ENCODE results near the gene SFMBT2. TPM values are rescaled to one million over a fixed set of nuclear protein-coding genes. Genes with fewer than 3 reads are reported as not detected.

The SFMBT2 gene
- total RNA-seq, 1 experiment from 2014 or later: 0.02 TPM

DNA sequence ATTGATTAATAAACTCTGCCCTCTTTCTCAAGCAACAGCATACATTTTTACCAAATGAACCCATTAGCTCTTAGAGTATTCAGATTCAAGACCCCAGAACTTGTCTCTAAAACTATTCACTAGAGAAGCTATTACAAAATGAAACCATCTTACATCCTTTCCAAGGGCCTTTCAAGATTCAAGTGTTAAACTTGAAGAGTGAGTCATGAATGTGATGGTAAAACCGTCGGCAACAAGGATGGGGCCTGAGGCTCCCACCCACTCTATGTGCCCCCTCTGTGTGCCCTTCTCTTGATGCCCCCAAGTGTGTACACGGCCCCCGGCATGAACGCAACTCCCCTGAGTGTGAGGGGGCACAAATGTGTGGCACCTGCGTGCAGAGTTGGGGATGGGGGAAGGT, 46.4 kb downstream of the SFMBT2 start:
- ATAC-seq (no peak), DNase-seq (ENCODE audit: low read depth, low spot score) (no peak)
- H2AFZ ChIP-seq (ENCODE audit: low read depth, low read length, poor library complexity, severe bottlenecking): no peak overlapping the region
- H3K4me2 ChIP-seq (ENCODE audit: low read length): no peak overlapping the region
- no peak overlapping the region for H3K27ac ChIP-seq (ENCODE audit: low read depth, low read length)
- H3K9me3 ChIP-seq (ENCODE audit: control insufficient read depth in 1 of 2, insufficient read depth in 1 of 2, low read depth in 1 of 2, low read length in 2 of 2): no peaks in the 10 kb centered on the region
- H3K4me1 ChIP-seq (ENCODE audit: control insufficient read depth in 1 of 2, insufficient read depth in 2 of 2, low read length in 2 of 2): no peaks in the 10 kb centered on the region
- ChIA-PET RAD21 (ENCODE audit: low non-redundant PET in 1 of 2, low total read pairs in 2 of 2, uncharacterized antibody in 2 of 2, unreplicated experiment in 2 of 2) (no interaction called here), CTCF (no interaction called here), POLR2A (no interaction called here)
- TF ChIP-seq CEBPB (IDR thresholded peaks at IDR 0.05; ENCODE audit: low read depth) (no peak), EZH2phosphoT487 (IDR thresholded peaks at IDR 0.05; ENCODE audit: borderline replicate concordance) (no peak)
- no TSS peak for BruUV-seq (replicated peaks)
- no peak overlapping the region for H3K4me3 ChIP-seq (replicated peaks in 1 of 2; ENCODE audit: low read depth in 1 of 2, low read length in 2 of 2)
- H3K27me3 ChIP-seq (ENCODE audit: insufficient read depth, low read length): no peaks in the 10 kb centered on the region
- intact Hi-C loops (cut with micrococcal nuclease): no loop called here
- H3K36me3 ChIP-seq (ENCODE audit: control insufficient read depth in 1 of 2, insufficient read depth in 2 of 2, low read length in 2 of 2): no peaks in the 10 kb centered on the region
- H3K79me2 ChIP-seq (ENCODE audit: insufficient read depth, low read length): no peaks in the 10 kb centered on the region
- H3K9me2 ChIP-seq (ENCODE audit: insufficient read depth): no peaks in the 10 kb centered on the region
- no peak overlapping the region for H3K9ac ChIP-seq (ENCODE audit: low read length)
- H4K20me1 ChIP-seq (ENCODE audit: insufficient read depth): no peaks in the 10 kb centered on the region

DNA sequence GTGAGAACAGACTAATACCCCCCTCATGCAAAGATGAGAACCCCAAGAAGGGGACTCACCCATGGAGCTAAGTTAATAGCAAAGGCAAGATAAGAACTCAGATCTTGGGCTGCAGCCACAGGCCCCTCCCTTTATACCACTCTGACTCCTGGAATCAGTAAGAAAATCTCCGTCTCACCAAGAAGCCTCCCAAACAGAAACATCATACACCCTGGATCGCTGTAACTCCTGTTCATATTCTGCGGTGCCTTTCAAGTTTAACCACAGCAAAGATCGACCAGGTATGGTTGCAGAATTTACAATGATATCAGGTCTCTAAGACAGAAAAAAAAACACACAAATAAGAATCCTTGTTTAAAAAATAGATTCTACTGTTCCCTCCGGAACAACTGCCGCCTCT, 47.1 kb downstream of the SFMBT2 start:
- no TSS peak for BruUV-seq (replicated peaks)
- H3K4me2 ChIP-seq (ENCODE audit: low read length): no peak overlapping the region
- H3K4me1 ChIP-seq (ENCODE audit: control insufficient read depth in 1 of 2, insufficient read depth in 2 of 2, low read length in 2 of 2): no peaks in the 10 kb centered on the region
- H3K9me3 ChIP-seq (ENCODE audit: control insufficient read depth in 1 of 2, insufficient read depth in 1 of 2, low read depth in 1 of 2, low read length in 2 of 2): no peaks in the 10 kb centered on the region; a peak in 1 of 4 replicates
- H3K27ac ChIP-seq (ENCODE audit: low read depth, low read length): no peak overlapping the region
- H2AFZ ChIP-seq (ENCODE audit: low read depth, low read length, poor library complexity, severe bottlenecking): no peak overlapping the region
- no peaks in the 10 kb centered on the region for H3K27me3 ChIP-seq (ENCODE audit: insufficient read depth, low read length)
- H3K9me2 ChIP-seq (ENCODE audit: insufficient read depth): no peaks in the 10 kb centered on the region
- no peak for TF ChIP-seq ZNF274 (IDR thresholded peaks at IDR 0.05; ENCODE audit: low read depth, low read length)
- no peak for TF ChIP-seq ELF1 (IDR thresholded peaks at IDR 0.05; ENCODE audit: borderline replicate concordance, low read depth)
- TF ChIP-seq YY1 (IDR thresholded peaks at IDR 0.05; ENCODE audit: extremely low read depth, insufficient replicate concordance, low read depth, low read length): no peak
- no peak overlapping the region for H3K9ac ChIP-seq (ENCODE audit: low read length)
- ChIA-PET RAD21 (ENCODE audit: low non-redundant PET in 1 of 2, low total read pairs in 2 of 2, uncharacterized antibody in 2 of 2, unreplicated experiment in 2 of 2) (no interaction called here), POLR2A (no interaction called here), CTCF (no interaction called here)
- H3K36me3 ChIP-seq (ENCODE audit: control insufficient read depth in 1 of 2, insufficient read depth in 2 of 2, low read length in 2 of 2): no peaks in the 10 kb centered on the region
- intact Hi-C loops (cut with micrococcal nuclease): no loop called here
- H3K4me3 ChIP-seq (replicated peaks in 1 of 2; ENCODE audit: low read depth in 1 of 2, low read length in 2 of 2): no peak overlapping the region
- no peaks in the 10 kb centered on the region for H4K20me1 ChIP-seq (ENCODE audit: insufficient read depth)
- H3K79me2 ChIP-seq (ENCODE audit: insufficient read depth, low read length): no peaks in the 10 kb centered on the region
- DNase-seq (ENCODE audit: low read depth, low spot score) (no peak), ATAC-seq (no peak)

Measured in HCT116 (cell line).